GM12878 (cell line): ENCODE measurements around the gene CBLB. TPM values are rescaled to one million over a fixed set of nuclear protein-coding genes. Genes with fewer than 3 reads are reported as not detected.

ENCODE experiments used
- ATF2 ChIP-seq: IDR thresholded peaks from 2 replicates; pipeline ENCODE4 v1.6.1; 2012; ENCODE audit warnings: low read length, inconsistent platforms
- BCL11A ChIP-seq: IDR thresholded peaks from 2 replicates; pipeline ENCODE4 v1.6.1; 2011; ENCODE audit warnings: low read depth, low read length
- CBX3 ChIP-seq: fragments of 200-600 bp; sonication (generic); IDR thresholded peaks from 2 replicates; pipeline ENCODE4 v1.6.1; 2016; ENCODE audit warnings: low read depth, borderline replicate concordance
- CBX5 ChIP-seq: sonication (generic); IDR thresholded peaks from 2 replicates; pipeline ENCODE4 v1.6.1; 2016; ENCODE audit warnings: low read depth, moderate library complexity, mild to moderate bottlenecking, inconsistent platforms
- CHD1 ChIP-seq: IDR thresholded peaks from 2 replicates; pipeline ENCODE4 v1.6.1; 2012; ENCODE audit warnings: low read depth, low read length, improper control_type of control experiment
- FOXM1 ChIP-seq: IDR thresholded peaks from 2 replicates; pipeline ENCODE4 v1.6.1; 2012; ENCODE audit warnings: low read depth, mild to moderate bottlenecking, inconsistent platforms, low read length, moderate library complexity
- IRF3 ChIP-seq: fragments of 450-650 bp; IDR thresholded peaks from 2 replicates; pipeline ENCODE4 v1.6.1; 2014; ENCODE audit warnings: mild to moderate bottlenecking
- MYB ChIP-seq: fragments of 150-350 bp; IDR thresholded peaks from 2 replicates; pipeline ENCODE4 v1.6.1; 2014; ENCODE audit warnings: mild to moderate bottlenecking, low read depth, low read length, borderline replicate concordance
- NFYA ChIP-seq: IDR thresholded peaks from 2 replicates; pipeline ENCODE4 v1.6.1; 2011; ENCODE audit warnings: low read depth, mild to moderate bottlenecking, low read length, improper control_type of control experiment, borderline replicate concordance
- NR2C2 ChIP-seq: IDR thresholded peaks from 2 replicates; pipeline ENCODE4 v1.6.1; 2011; ENCODE audit warnings: borderline replicate concordance, low read depth; ENCODE audit not compliant: control insufficient read depth, insufficient read length
- PAX8 ChIP-seq: fragments of 450-650 bp; IDR thresholded peaks from 2 replicates; pipeline ENCODE4 v1.6.1; 2017; ENCODE audit warnings: mild to moderate bottlenecking, moderate library complexity
- RUNX3 ChIP-seq: IDR thresholded peaks from 2 replicates; pipeline ENCODE4 v1.6.1; 2012; ENCODE audit warnings: low read length, inconsistent platforms
- SIX5 ChIP-seq: IDR thresholded peaks from 2 replicates; pipeline ENCODE4 v1.6.1; 2011; ENCODE audit warnings: mild to moderate bottlenecking, low read depth, low read length, moderate library complexity; ENCODE audit not compliant: severe bottlenecking
- SKIL ChIP-seq: fragments of 450-650 bp; IDR thresholded peaks from 2 replicates; pipeline ENCODE4 v1.6.1; 2017; ENCODE audit warnings: mild to moderate bottlenecking, low read depth, inconsistent platforms; ENCODE audit not compliant: poor library complexity, severe bottlenecking
- STAT3 ChIP-seq: IDR thresholded peaks from 2 replicates; pipeline ENCODE4 v1.6.1; 2011; ENCODE audit warnings: low read depth, low read length, improper control_type of control experiment
- SUPT20H ChIP-seq: IDR thresholded peaks from 2 replicates; pipeline ENCODE4 v1.6.1; 2011; ENCODE audit warnings: low read depth, mild to moderate bottlenecking, low read length, moderate library complexity, borderline replicate concordance; ENCODE audit not compliant: control insufficient read depth
- SUZ12 ChIP-seq: fragments of 200-600 bp; sonication (generic); IDR thresholded peaks from one replicate; pipeline ENCODE4 v1.6.1; 2018; ENCODE audit warnings: antibody characterized with exemption, mild to moderate bottlenecking; ENCODE audit not compliant: unreplicated experiment
- TARDBP ChIP-seq: IDR thresholded peaks from 2 replicates; pipeline ENCODE4 v1.6.1; 2016; ENCODE audit warnings: borderline replicate concordance
- TCF3 ChIP-seq: IDR thresholded peaks from 2 replicates; pipeline ENCODE4 v1.6.1; 2012; ENCODE audit warnings: low read depth, mild to moderate bottlenecking, low read length, borderline replicate concordance; ENCODE audit not compliant: insufficient read depth
- ZBTB4 ChIP-seq: fragments of 450-650 bp; formaldehyde crosslinking; IDR thresholded peaks from 2 replicates; pipeline ENCODE4 v1.4.0; 2022; ENCODE audit warnings: mild to moderate bottlenecking, moderate library complexity
- ZNF274 ChIP-seq: IDR thresholded peaks from one replicate; pipeline ENCODE4 v1.8.0; 2011; ENCODE audit not compliant: insufficient read length, insufficient read depth
- polyA plus RNA-seq, 11 experiments: library from polyadenylated mRNA; depleted of rRNA in 4 of 11; unstranded in 6 of 11; stranded (reverse) in 5 of 11; fragments of >200 nt; fragmentation: Nextera tagmentation in 4 of 11; fragmentation: Illumina TruSeq in 1 of 11; extraction: Ambion mirVana in 4 of 11; extraction: Trizol in 1 of 11; gene quantifications; 1 replicate in 1 of 11; 2 replicates in 10 of 11; pipeline versions ENCODE4 v1.2.1 to v1.2.3, GENCODE V29; 2011 to 2016; ENCODE audit warnings: inconsistent platforms in 2 of 11, missing spikeins in 2 of 11, low read depth in 1 of 11
- total RNA-seq, 4 experiments: library from RNA; depleted of rRNA in 3 of 4; stranded (reverse); fragments of >200 nt in 3 of 4; fragmentation: Illumina TruSeq in 1 of 4; extraction: Trizol in 1 of 4; gene quantifications; 2 replicates each; pipeline versions ENCODE4 v1.2.1 to v1.2.3, GENCODE V29; 2013 to 2021

CBLB gene
- total and polyA plus RNA-seq, 10 of the 15 experiments (the other 5 are each of a cell fraction or from before 2014, with no cell fraction given), result 17.2 to 107 (median 41.9) TPM

- peak; percentile 24; the same call in 1 of the 2 replicates for TF ChIP-seq NFYA
- no peak for TF ChIP-seq ZBTB4 (CRISPR knock-in tag)
- no peak for TF ChIP-seq SKIL
- peak; percentile 61; the same call in 1 of the 2 replicates for TF ChIP-seq CBX5
- no peak for TF ChIP-seq IRF3
- TF ChIP-seq NR2C2, result no peak
- TF ChIP-seq STAT3, result no peak
- TF ChIP-seq BCL11A, result no peak
- no peak for TF ChIP-seq CHD1
- no peak for TF ChIP-seq PAX8
- no peak for TF ChIP-seq SIX5
- TF ChIP-seq TCF3, result peak; percentile 30; the same call in 1 of the 2 replicates
- TF ChIP-seq FOXM1, result no peak
- no peak for TF ChIP-seq CBX3
- TF ChIP-seq ZNF274, result no peak
- TF ChIP-seq ATF2, result no peak
- no peak for TF ChIP-seq SUPT20H
- no peak for TF ChIP-seq MYB
- no peak for TF ChIP-seq TARDBP
- TF ChIP-seq RUNX3, result no peak
- no peak for TF ChIP-seq SUZ12
These were observed at the start of gene CBLB (continued) for GRCh38 chr3:105868742-105869530.
